GM21515 (cell line): ENCODE data around the gene FMN2.
"Not testable (repeated sequence)": the region's sequence is repeated elsewhere in the genome, so short reads cannot be mapped to it uniquely, and the experiment has no call there.

Experiments
- ATAC-seq: cut with Tn5 transposase; IDR thresholded peaks from one replicate; pipeline ENCODE4 v1.9.1; 2021; ENCODE audit not compliant: unreplicated experiment

Gene FMN2

DNA sequence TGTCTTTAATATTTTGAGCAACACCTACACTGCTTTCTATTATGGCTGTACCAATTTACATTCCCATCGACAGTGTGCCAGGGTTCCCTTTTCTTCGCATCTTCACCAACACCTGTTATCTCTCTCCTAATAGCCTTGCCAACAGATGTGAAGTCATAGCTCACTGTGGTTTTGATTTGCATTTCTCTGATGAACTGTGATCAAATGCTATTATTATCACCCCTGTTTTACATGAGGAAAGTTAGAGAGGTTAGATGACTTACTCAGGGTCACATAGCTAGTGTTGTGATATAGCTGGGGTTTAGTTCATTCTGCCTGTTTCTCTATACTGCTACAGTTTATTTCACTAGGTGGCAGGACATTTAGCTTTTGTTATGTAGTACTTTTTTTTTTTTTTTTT is 204.1 kb downstream of the FMN2 start:
- ATAC-seq, result no peak

GRCh38 chr1:240304466-240304865 is 212.8 kb downstream of the FMN2 start:
- ATAC-seq, result no peak

- no peak for ATAC-seq
These were observed 215.0 kb downstream of the FMN2 start for GRCh38 chr1:240306673-240307072.

DNA sequence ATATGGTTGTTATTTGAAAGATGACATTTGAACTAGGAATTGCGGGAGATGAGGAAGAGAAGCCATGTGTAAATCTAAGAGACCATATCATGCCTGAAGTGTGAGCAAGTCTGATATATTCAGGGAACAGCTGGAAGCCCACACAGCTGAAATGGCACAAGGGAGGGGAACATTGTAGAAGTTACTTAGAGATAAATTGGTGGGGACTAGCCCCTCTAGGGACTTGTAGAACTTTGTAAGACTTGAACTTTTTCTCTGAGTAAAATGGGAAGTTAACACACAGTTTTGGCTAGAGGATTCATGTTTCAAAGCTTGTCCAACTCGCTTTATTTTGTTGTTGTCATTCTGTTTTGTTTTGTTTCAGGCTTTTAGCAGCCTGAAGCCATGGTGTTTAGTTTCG is 216.4 kb downstream of the FMN2 start:
- no peak for ATAC-seq

DNA sequence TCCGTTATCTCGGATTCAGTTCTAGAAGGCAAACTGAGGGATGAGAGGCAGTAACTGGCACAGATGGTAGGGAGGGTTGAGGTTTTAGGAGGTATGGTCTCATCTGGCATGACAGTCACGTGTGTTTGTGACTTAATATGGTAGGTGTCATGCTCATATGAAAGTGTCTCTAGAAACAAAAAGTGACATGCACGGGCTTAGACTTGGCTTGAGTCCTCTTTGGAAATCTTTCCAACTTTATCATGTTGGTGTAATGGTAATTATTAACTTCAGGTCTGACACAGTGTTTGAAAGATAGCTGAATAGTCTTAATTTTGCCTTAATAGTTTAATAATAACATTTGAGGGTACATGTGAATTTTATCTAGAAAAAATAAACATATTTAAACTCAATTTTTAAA is 218.1 kb downstream of the FMN2 start:
- no peak for ATAC-seq

- no peak for ATAC-seq
These were observed 218.7 kb downstream of the FMN2 start for GRCh38 chr1:240310226-240310925.

GRCh38 chr1:240312872-240313271 is 221.2 kb downstream of the FMN2 start:
- ATAC-seq, result no peak

DNA sequence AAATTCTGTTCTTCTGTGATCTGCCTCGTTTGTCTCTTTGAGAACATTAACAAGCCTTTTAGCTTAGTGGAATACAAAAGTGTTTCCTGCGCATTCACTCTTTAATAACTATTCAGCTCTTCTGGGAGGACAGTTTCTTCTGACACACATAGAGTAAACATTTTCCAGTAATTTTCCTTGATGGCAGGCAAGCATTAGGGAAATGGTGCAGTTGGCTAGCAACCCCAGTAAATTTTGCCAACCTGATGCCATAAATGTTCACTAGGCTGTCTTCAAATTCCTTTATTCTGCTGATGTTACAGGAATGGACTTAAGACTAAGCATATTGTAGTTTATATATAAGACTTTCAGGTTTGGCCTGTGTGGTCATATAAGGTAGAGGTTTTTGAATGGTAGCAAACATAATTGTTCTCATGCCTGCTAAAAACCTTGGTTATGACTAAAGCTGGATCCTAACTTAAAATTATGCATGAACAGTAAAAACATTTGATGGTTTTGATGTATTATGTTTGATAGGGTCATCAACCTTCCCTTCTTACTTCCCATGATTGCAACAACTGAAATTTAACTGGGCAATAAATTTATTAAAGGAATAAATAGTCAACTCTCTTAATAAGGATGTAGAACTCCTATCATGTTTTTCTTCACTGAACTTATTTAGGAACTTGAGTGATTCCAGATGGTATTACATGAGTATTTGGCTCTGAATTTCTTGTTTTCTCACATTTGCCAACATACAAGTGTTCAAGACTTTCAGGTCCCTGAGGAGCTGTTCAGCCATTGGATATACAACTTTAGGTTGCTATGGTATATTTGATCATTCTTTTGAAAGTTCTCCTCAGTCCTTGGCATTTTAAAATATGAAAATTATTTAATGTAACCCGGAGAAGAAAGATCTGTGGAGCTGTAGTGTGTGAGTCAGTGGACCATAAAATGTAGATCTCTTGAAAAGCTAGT is 223.4 kb downstream of the FMN2 start:
- ATAC-seq, result no peak

- no peak for ATAC-seq
These were observed 228.3 kb downstream of the FMN2 start for GRCh38 chr1:240319998-240320397.

- ATAC-seq, result no peak
These were observed 229.0 kb downstream of the FMN2 start for GRCh38 chr1:240320659-240321058.

GRCh38 chr1:240322943-240323342 is 231.3 kb downstream of the FMN2 start:
- no peak for ATAC-seq

- not testable (repeated sequence) for ATAC-seq
These were observed 236.7 kb downstream of the FMN2 start for GRCh38 chr1:240328382-240328781.

- ATAC-seq, result no peak
These were observed 237.8 kb downstream of the FMN2 start for GRCh38 chr1:240329443-240329842.

DNA sequence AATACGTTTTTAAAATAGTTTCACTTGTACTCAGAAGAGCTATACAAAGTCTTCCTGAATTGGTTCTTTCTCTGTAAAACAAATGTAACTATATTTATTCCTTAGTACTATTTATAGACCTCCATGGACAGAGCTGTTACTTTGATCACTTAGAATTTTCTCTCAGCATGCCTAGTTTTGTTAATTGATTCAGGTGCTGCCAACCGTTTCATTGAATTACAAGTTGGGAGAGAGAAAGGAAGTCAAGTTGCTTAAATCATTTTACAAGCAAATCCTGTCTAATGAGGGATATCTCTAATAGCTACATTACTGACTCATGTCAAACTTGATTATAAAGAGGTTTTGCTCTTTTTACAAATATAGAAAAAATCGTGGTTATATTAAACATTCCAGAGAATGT is 241.0 kb downstream of the FMN2 start:
- ATAC-seq, result no peak

GRCh38 chr1:240337781-240338180 is 246.1 kb downstream of the FMN2 start:
- ATAC-seq, result no peak

DNA sequence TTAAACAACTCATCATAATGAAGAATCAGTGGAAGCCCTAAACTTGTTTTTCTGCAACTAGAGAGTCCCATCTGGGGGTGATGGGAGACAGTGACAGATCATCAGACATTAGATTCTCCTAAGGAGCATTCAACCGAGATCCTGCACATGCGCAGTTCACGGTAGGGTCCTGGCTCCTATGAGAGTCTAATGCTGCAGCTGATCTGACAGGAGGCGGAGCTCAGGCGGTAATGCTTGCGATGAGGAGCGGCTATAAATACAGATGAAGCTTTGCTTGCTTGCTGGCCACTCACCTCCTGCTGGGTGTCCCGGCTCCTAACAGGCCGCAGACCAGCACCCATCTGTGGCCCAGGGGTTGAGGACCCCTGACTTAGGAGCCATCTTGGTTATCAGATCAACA is 247.2 kb downstream of the FMN2 start:
- no peak for ATAC-seq

DNA sequence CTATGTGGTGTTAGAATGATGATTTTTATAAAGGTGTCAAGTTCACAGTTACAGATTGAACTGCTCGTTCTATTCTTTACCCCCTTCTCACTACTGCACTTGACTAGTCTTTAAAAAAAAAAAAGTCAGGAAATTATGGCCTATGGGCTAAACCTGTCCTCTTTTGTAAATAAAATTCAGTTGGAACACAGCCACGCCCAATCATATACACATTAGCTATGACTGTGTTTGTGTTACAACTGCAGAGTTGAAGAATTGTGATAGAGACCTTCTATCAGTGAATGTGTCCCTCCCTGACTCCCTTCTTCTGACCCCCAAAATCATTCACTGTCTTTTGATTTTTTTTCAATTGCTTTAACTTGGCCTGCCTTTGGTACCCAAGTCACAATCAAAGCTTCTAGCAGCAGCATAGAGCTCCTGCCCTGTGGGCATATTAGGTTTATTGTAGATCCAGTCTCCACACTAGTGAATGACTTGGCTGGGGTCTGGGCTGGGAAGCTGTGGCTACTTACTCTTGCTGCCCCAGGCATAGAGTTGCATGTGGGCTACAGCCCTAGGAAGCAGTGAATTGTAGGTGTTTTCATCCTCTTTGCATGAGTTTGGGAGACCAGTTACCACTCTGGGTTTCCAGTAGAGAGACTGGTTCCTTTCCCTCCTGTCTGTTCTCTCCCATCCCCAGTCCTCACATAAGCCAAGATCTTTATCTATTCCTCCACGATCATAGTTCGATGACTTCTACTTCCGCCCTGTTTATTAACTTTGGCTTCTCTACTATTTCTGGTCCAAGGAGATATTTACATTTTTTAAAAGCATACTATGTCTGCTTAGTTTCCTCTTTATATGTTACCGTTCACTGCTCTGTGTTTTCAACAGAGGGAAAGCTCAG is 249.9 kb downstream of the FMN2 start:
- ATAC-seq, result no peak

- ATAC-seq, result no peak
These were observed 250.6 kb downstream of the FMN2 start for GRCh38 chr1:240342251-240342625.

DNA sequence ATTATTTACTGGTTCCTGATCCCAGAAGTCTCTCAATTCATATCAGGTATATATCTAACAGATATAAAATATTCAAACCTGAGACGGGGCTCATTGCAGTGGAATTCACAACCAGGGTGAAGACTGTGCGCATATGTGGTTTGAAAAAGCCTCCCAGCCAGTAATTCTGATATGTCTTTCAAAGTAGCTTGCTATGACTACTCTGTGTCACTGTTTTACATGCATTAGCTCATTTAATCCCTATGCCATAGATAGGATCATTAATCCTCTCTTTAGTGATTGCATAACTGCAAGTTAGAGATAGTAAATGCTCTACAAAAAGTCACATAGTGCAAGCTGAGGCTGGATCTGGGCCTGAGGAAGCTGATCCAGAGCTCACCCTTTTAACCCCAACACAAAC is 251.4 kb downstream of the FMN2 start:
- ATAC-seq, result no peak

DNA sequence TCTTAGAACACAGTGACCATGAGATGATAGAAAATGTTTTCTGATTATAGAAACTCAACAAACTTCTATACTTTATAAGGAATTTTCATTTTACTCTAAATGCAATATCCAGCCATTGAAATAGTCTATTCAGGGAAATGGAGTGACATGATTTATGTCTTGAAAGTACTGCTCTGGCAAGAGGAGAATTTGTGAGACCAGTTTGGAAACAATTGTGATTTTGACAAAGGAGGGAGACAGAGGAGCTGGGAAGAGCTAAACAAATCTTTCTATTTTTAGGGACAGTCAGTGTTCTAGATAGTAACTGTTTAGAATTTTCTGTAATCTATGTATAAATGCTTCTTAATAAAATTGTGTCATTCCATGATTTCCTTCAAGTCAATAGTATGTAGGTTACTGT is 252.3 kb downstream of the FMN2 start:
- no peak for ATAC-seq

- ATAC-seq, result no peak
These were observed 253.2 kb downstream of the FMN2 start for GRCh38 chr1:240344918-240345317.
